GM12878 (cell line): Measurements from ENCODE around the gene CNPY1. TPM values are rescaled to one million over a fixed set of nuclear protein-coding genes. Genes with fewer than 3 reads are reported as not detected.

Source experiments
- BMI1 ChIP-seq: fragments of 450-650 bp; IDR thresholded peaks from 2 replicates; pipeline ENCODE4 v1.6.1; 2016; ENCODE audit warnings: mild to moderate bottlenecking, moderate library complexity, borderline replicate concordance
- CEBPZ ChIP-seq: fragments of 150-350 bp; IDR thresholded peaks from 2 replicates; pipeline ENCODE4 v1.6.1; 2016; ENCODE audit warnings: low read depth, low read length
- NFYB ChIP-seq: IDR thresholded peaks from 2 replicates; pipeline ENCODE4 v1.6.1; 2011; ENCODE audit warnings: low read depth, mild to moderate bottlenecking, low read length, improper control_type of control experiment, moderate library complexity; ENCODE audit not compliant: insufficient read depth
- NRF1 ChIP-seq: conservative IDR thresholded peaks from 2 replicates; pipeline ENCODE4 v1.6.1; 2011; ENCODE audit warnings: mild to moderate bottlenecking, low read depth, low read length, improper control_type of control experiment
- RCOR1 ChIP-seq: conservative IDR thresholded peaks from 2 replicates; pipeline ENCODE4 v1.6.1; 2012; ENCODE audit warnings: low read depth, low read length, improper control_type of control experiment
- ZBTB33 ChIP-seq: fragments of 450-650 bp; IDR thresholded peaks from 2 replicates; pipeline ENCODE4 v1.6.1; 2017; ENCODE audit warnings: mild to moderate bottlenecking
- polyA plus RNA-seq, 11 experiments: library from polyadenylated mRNA; depleted of rRNA in 4 of 11; unstranded in 6 of 11; stranded (reverse) in 5 of 11; fragments of >200 nt; fragmentation: Nextera tagmentation in 4 of 11; fragmentation: Illumina TruSeq in 1 of 11; extraction: Ambion mirVana in 4 of 11; extraction: Trizol in 1 of 11; gene quantifications; 1 replicate in 1 of 11; 2 replicates in 10 of 11; pipeline versions ENCODE4 v1.2.1 to v1.2.3, GENCODE V29; 2011 to 2016; ENCODE audit warnings: inconsistent platforms in 2 of 11, missing spikeins in 2 of 11, low read depth in 1 of 11
- total RNA-seq, 4 experiments: library from RNA; depleted of rRNA in 3 of 4; stranded (reverse); fragments of >200 nt in 3 of 4; fragmentation: Illumina TruSeq in 1 of 4; extraction: Trizol in 1 of 4; gene quantifications; 2 replicates each; pipeline versions ENCODE4 v1.2.1 to v1.2.3, GENCODE V29; 2013 to 2021

Gene CNPY1
- total and polyA plus RNA-seq, 10 of the 15 experiments (the other 5 are each of a cell fraction or from before 2014, with no cell fraction given) = not detected

- TF ChIP-seq NFYB (no peak), NRF1 (no peak), RCOR1 (no peak), CEBPZ (no peak), ZBTB33 (no peak), BMI1 (no peak)
- TF ChIP-seq, all 136 proteins: peak for 0
Measured at GRCh38 chr7:155464183-155464582, 82.2 kb downstream of the CNPY1 start (continued).
